Prostate gland (tissue), 2 donors: ENCODE results near the gene MARF1.

ENCODE experiments used
- CTCF ChIP-seq, 4 experiments: fragments of 200-600 bp in 2 of 4; fragments of 450-650 bp in 2 of 4; sonication (generic) in 2 of 4; IDR thresholded peaks; 1 replicate in 3 of 4; 2 replicates in 1 of 4; pipeline ENCODE4 v1.5.1; 2016 to 2019; ENCODE audit warnings: antibody characterized with exemption in 4 of 4, mild to moderate bottlenecking in 2 of 4, moderate library complexity in 2 of 4
- POLR2AphosphoS5 ChIP-seq: sonication (generic); formaldehyde crosslinking; IDR thresholded peaks from one replicate; pipeline ENCODE4 v1.6.1; 2017; ENCODE audit warnings: antibody characterized with exemption

- TF ChIP-seq CTCF (IDR thresholded peaks at IDR 0.05) (no peak), POLR2AphosphoS5 (no peak)
Measured at GRCh38 chr16:15616475-15617165, 26.3 kb downstream of the MARF1 start.
